ENCODE measurements around the gene KCNIP2. TPM values are rescaled to one million over a fixed set of nuclear protein-coding genes. Genes with fewer than 3 reads are reported as not detected.

Gene KCNIP2
- total and polyA plus RNA-seq, 2 of the 13 experiments (the other 11 are each of a cell fraction or from before 2014, with no cell fraction given), result 0.42 to 0.70 TPM

GRCh38 chr10:101840741-101841453 is 2.7 kb downstream of the KCNIP2 start (continued):
- TF ChIP-seq TOPORS (CRISPR knock-in tag; IDR thresholded peaks at IDR 0.05) (no peak), ZNF709 (CRISPR knock-in tag; IDR thresholded peaks at IDR 0.05) (no peak), SNRNP70 (IDR thresholded peaks at IDR 0.05; ENCODE audit: low read depth, low read length) (no peak), SRSF1 (optimal IDR thresholded peaks at IDR 0.05; ENCODE audit: low read depth, low read length) (no peak), RNF219 (CRISPR knock-in tag; IDR thresholded peaks at IDR 0.05) (no peak), CTCF (CRISPR knock-in tag; IDR thresholded peaks at IDR 0.05) (peak; percentile 93), ATF3 (CRISPR knock-in tag; IDR thresholded peaks at IDR 0.05) (0 out of 2 replicates have a peak, but pooled peaks have one; percentile 22), ZMYM3 (CRISPR knock-in tag; IDR thresholded peaks at IDR 0.05) (no peak), POGK (CRISPR knock-in tag; conservative IDR thresholded peaks at IDR 0.05) (no peak), TCF7 (IDR thresholded peaks at IDR 0.05; ENCODE audit: low read depth) (no peak), ZNF256 (CRISPR knock-in tag; conservative IDR thresholded peaks at IDR 0.05) (0 out of 2 replicates have a peak, but pooled peaks have one; percentile 41), ZNF670 (CRISPR knock-in tag; IDR thresholded peaks at IDR 0.05; ENCODE audit: borderline replicate concordance) (no peak), SOX5 (CRISPR knock-in tag; IDR thresholded peaks at IDR 0.05; ENCODE audit: borderline replicate concordance) (no peak), MEIS2 (CRISPR knock-in tag; IDR thresholded peaks at IDR 0.05) (no peak), AKNA (CRISPR knock-in tag; IDR thresholded peaks at IDR 0.05; ENCODE audit: borderline replicate concordance) (no peak), CBX5 (CRISPR knock-in tag; IDR thresholded peaks at IDR 0.05; ENCODE audit: borderline replicate concordance) (0 out of 2 replicates have a peak, but pooled peaks have one; percentile 22), ZNF496 (CRISPR knock-in tag; IDR thresholded peaks at IDR 0.05; ENCODE audit: insufficient replicate concordance) (no peak), GATAD1 (CRISPR knock-in tag; IDR thresholded peaks at IDR 0.05) (no peak), MED13 (CRISPR knock-in tag; IDR thresholded peaks at IDR 0.05) (no peak)
